ENCODE results near the gene IL17F.
A peak's percentile ranks its signal among the peaks of the same experiment; 100 is the strongest.

IL17F gene

GRCh38 chr6:52244400-52244799, at the start of gene IL17F:
TSS of gene IL17F (minus strand) at chr6:52244500. CDS start at chr6:52244429, 71 bp downstream.
- no peak within 1 kb of the TSS for H3K4me3 ChIP-seq (ENCODE audit: low read length)
- no peak for DNase-seq (ENCODE audit: low read depth)
- TF ChIP-seq CTCF (conservative IDR thresholded peaks at IDR 0.05; ENCODE audit: low read depth, low read length) = no peak

DNA sequence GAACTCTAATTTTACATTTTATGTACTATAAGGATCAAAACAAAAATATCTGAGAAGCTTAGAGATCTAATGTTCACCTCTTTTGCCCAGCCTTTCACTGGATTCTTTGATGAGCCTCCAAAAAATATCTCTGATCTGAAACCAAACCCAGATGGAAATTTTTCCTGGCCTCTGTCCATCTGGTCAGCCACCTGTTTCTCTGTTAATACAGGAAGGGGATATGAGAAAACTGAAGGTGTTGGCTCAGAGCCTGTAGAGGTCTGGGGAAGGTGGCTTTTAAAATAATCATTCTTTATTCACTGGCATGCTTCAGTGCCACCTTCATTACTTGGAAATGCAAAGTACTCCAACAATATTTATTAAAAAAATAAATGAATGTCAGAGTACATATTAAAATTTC, 48.8 kb upstream of the IL17F start:
- no peak for TF ChIP-seq CTCF (conservative IDR thresholded peaks at IDR 0.05; ENCODE audit: low read depth, low read length)

DNA sequence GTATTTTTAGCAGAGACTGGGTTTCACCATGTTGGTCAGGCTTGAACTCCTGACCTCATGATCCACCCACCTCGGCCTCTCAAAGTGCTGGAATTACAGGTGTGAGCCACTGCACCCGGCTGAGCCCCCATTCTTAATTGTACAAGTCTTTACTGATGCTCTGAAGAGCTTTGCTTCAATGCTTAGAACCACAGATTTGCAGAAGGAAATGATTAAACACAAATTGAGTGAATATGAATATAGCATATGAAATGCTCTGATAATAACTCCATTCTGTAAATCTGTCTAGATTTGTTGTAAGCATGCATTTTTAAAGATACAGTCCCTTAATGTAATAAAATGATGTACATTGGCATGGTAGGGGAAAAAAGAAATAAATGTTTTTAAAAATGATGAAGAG, 44.5 kb upstream of the IL17F start:
- no peak for DNase-seq (ENCODE audit: low read depth)
- TF ChIP-seq CTCF (conservative IDR thresholded peaks at IDR 0.05; ENCODE audit: low read depth, low read length) = no peak

More for the DNA sequence above, 48.8 kb upstream of the IL17F start:
- no peak overlapping the region for H3K4me3 ChIP-seq (ENCODE audit: low read length)
- no peak for DNase-seq (ENCODE audit: low read depth)

DNA sequence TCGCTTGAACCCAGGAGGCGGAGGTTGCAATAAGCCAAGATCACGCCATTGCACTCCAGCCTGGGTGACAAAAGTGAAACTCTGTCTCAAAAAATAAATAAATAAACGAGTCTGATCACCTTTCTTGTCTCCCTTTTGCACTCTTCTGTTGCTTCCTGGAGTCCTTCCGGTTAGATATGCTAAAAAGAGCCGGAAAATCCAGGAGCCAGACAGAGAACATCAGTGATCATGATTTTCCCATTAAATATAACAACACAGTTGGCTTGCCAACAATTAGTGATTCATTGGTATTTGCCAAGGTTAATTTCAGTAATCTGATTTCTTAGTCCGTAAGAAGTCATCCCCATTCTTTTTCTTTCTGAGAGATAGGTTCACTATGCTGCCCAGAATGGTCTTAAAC, 43.9 kb upstream of the IL17F start:
- TF ChIP-seq CTCF (conservative IDR thresholded peaks at IDR 0.05; ENCODE audit: low read depth, low read length) = no peak
- no peak overlapping the region for H3K4me3 ChIP-seq (ENCODE audit: low read length)

More for the DNA sequence above, 44.5 kb upstream of the IL17F start:
- H3K4me3 ChIP-seq (ENCODE audit: low read length) = no peak overlapping the region

GRCh38 chr6:52286798-52287432, 42.6 kb upstream of the IL17F start:
- DNase-seq (ENCODE audit: low read depth) = no peak
- peak; percentile 97 for TF ChIP-seq CTCF (conservative IDR thresholded peaks at IDR 0.05; ENCODE audit: low read depth, low read length)
- H3K4me3 ChIP-seq (ENCODE audit: low read length) = no peak overlapping the region

More for the DNA sequence above, 43.9 kb upstream of the IL17F start:
- no peak for DNase-seq (ENCODE audit: low read depth)

DNA sequence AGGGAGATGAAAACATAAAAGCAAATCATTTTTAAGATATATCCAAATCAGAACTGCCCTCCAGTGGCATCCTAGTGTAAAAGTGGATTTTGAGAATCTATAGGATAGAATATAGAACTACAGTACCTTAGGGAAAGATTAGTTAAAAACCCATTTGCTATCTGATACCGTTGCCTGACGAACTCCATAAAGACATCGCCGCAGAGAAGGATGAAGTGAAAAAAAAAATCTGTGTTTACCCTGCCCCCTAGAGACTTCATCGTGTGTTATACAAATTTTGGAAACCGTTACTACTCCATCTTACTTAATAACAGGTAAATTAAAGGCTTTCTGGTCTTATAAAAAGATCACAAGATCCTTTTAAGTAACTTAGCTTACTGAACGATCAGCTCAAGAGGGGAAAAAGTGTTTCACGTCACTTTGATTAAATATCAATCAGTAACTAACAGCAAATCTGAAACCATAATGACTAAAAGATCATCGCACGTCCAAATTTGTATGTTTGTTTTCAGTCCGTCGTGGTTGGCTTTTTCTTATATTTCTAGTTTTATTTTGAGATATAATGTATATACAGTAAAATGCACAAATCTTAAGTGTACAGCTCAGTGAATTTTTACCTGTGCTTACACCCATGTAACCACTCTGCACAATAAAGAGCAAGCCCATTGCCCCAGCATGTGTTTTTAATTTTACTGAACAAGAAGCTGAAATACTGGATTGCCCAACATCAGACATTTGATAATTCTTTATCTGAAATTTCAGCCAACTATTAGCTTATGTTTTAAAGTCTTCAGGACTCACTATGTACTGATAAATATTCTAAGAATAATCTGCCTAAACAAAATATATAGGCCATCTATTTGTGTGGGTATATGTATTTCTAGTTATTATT, 41.1 kb upstream of the IL17F start:
- no peak for DNase-seq (ENCODE audit: low read depth)
- peak overlapping the region; percentile 84 for H3K4me3 ChIP-seq (ENCODE audit: low read length)
- TF ChIP-seq CTCF (conservative IDR thresholded peaks at IDR 0.05; ENCODE audit: low read depth, low read length) = peak; percentile 5

Measured in retinal pigment epithelial cell (primary cell).